ENCODE results near the gene POLR3B. TPM values are rescaled to one million over a fixed set of nuclear protein-coding genes. Genes with fewer than 3 reads are reported as not detected.
A peak's percentile ranks its signal among the peaks of the same experiment; 100 is the strongest.

Gene POLR3B
- total and polyA plus RNA-seq, 3 experiments from 2014 or later, result 5.3 to 14.6 (median 13.4) TPM

GRCh38 chr12:106425061-106425702, 67.6 kb downstream of the POLR3B start:
- Histone ChIP-seq H3K4me1 (ENCODE audit: insufficient read depth, low read length) (no peaks in the 10 kb centered on the region), H3K4me3 (ENCODE audit: low read length) (no peak overlapping the region), H3K36me3 (ENCODE audit: insufficient read depth, low read length) (no peaks in the 10 kb centered on the region), H3K27me3 (ENCODE audit: insufficient read depth, low read length, poor library complexity, severe bottlenecking) (no peaks in the 10 kb centered on the region), H3K27ac (ENCODE audit: low read depth, low read length) (no peak overlapping the region), H3K9me3 (ENCODE audit: low read length) (no peaks in the 10 kb centered on the region)
- Mint-ChIP-seq H3K4me1 (no peaks in the 10 kb centered on the region), H3K9me3 (no peaks in the 10 kb centered on the region), H3K36me3 (peaks cover 17 to 45% (median 21%) of the 10 kb centered on the region in 3 donors), H3K27me3 (no peaks in the 10 kb centered on the region), H3K4me3 (no peak overlapping the region), H3K27ac (peak overlapping the region in 2 of 8 donors; percentile 18 to 43)
- no peak for DNase-seq
- CTCF ChIA-PET, result no interaction called here
- POLR2A ChIA-PET, result no interaction called here

- no peaks in the 10 kb centered on the region for H3K4me1 Mint-ChIP-seq
- no peak overlapping the region for H3K4me3 ChIP-seq (ENCODE audit: low read length)
- H3K9me3 Mint-ChIP-seq, result no peaks in the 10 kb centered on the region
- no peaks in the 10 kb centered on the region for H3K36me3 ChIP-seq (ENCODE audit: insufficient read depth, low read length)
- POLR2A ChIA-PET, result no interaction called here
- H3K27me3 ChIP-seq (ENCODE audit: insufficient read depth, low read length, poor library complexity, severe bottlenecking), result no peaks in the 10 kb centered on the region
- DNase-seq, result no peak
- no peaks in the 10 kb centered on the region for H3K27me3 Mint-ChIP-seq
- H3K9me3 ChIP-seq (ENCODE audit: low read length), result no peaks in the 10 kb centered on the region
- H3K4me3 Mint-ChIP-seq, result no peak overlapping the region
- H3K36me3 Mint-ChIP-seq, result peaks cover 8 to 46% (median 16%) of the 10 kb centered on the region in 3 donors
- no peaks in the 10 kb centered on the region for H3K4me1 ChIP-seq (ENCODE audit: insufficient read depth, low read length)
- H3K27ac Mint-ChIP-seq, result no peak overlapping the region
- CTCF ChIA-PET, result interaction anchor here (0.6 kb wide), 1 partner anchor 18 kb away, joined by 3 read pairs; no protein-coding TSS in a partner anchor
- H3K27ac ChIP-seq (ENCODE audit: low read depth, low read length), result no peak overlapping the region
These were observed 70.4 kb downstream of the POLR3B start for GRCh38 chr12:106427917-106428316.

GRCh38 chr12:106428384-106428783, 70.8 kb downstream of the POLR3B start:
- Mint-ChIP-seq H3K27ac (peak overlapping the region in 1 of 8 donors; percentile 85), H3K27me3 (no peaks in the 10 kb centered on the region), H3K4me3 (no peak overlapping the region), H3K4me1 (no peaks in the 10 kb centered on the region), H3K9me3 (no peaks in the 10 kb centered on the region), H3K36me3 (peaks cover 4 to 45% (median 18%) of the 10 kb centered on the region in 3 donors)
- Histone ChIP-seq H3K27ac (ENCODE audit: low read depth, low read length) (no peak overlapping the region), H3K27me3 (ENCODE audit: insufficient read depth, low read length, poor library complexity, severe bottlenecking) (no peaks in the 10 kb centered on the region), H3K4me3 (ENCODE audit: low read length) (no peak overlapping the region), H3K9me3 (ENCODE audit: low read length) (no peaks in the 10 kb centered on the region), H3K4me1 (ENCODE audit: insufficient read depth, low read length) (no peaks in the 10 kb centered on the region), H3K36me3 (ENCODE audit: insufficient read depth, low read length) (peaks cover 3% of the 10 kb centered on the region)
- ChIA-PET POLR2A (no interaction called here), CTCF (no interaction called here)
- DNase-seq, result no peak

- Histone ChIP-seq H3K4me3 (ENCODE audit: low read length) (no peak overlapping the region), H3K27ac (ENCODE audit: low read depth, low read length) (no peak overlapping the region), H3K4me1 (ENCODE audit: insufficient read depth, low read length) (no peaks in the 10 kb centered on the region), H3K36me3 (ENCODE audit: insufficient read depth, low read length) (peaks cover 6% of the 10 kb centered on the region), H3K9me3 (ENCODE audit: low read length) (no peaks in the 10 kb centered on the region), H3K27me3 (ENCODE audit: insufficient read depth, low read length, poor library complexity, severe bottlenecking) (no peaks in the 10 kb centered on the region)
- no peaks in the 10 kb centered on the region for H3K4me1 Mint-ChIP-seq
- no peaks in the 10 kb centered on the region for H3K27me3 Mint-ChIP-seq
- H3K27ac Mint-ChIP-seq, result no peak overlapping the region
- CTCF ChIA-PET, result no interaction called here
- no peak for DNase-seq
- peaks cover 4 to 50% (median 20%) of the 10 kb centered on the region in 3 donors for H3K36me3 Mint-ChIP-seq
- H3K9me3 Mint-ChIP-seq, result no peaks in the 10 kb centered on the region
- POLR2A ChIA-PET, result no interaction called here
- no peak overlapping the region for H3K4me3 Mint-ChIP-seq
These were observed 71.5 kb downstream of the POLR3B start for GRCh38 chr12:106429043-106429552.

GRCh38 chr12:106429636-106430035, 72.1 kb downstream of the POLR3B start:
- ChIA-PET CTCF (interaction anchor here (1.2 kb wide), 1 partner anchor 10 kb away, joined by 3 read pairs; no protein-coding TSS in a partner anchor), POLR2A (no interaction called here)
- Histone ChIP-seq H3K4me1 (ENCODE audit: insufficient read depth, low read length) (no peaks in the 10 kb centered on the region), H3K27ac (ENCODE audit: low read depth, low read length) (no peak overlapping the region), H3K9me3 (ENCODE audit: low read length) (no peaks in the 10 kb centered on the region), H3K4me3 (ENCODE audit: low read length) (no peak overlapping the region), H3K27me3 (ENCODE audit: insufficient read depth, low read length, poor library complexity, severe bottlenecking) (no peaks in the 10 kb centered on the region), H3K36me3 (ENCODE audit: insufficient read depth, low read length) (peaks cover 6% of the 10 kb centered on the region)
- Mint-ChIP-seq H3K9me3 (no peaks in the 10 kb centered on the region), H3K27me3 (no peaks in the 10 kb centered on the region), H3K36me3 (peaks cover 4 to 54% (median 21%) of the 10 kb centered on the region in 3 donors), H3K4me3 (no peak overlapping the region), H3K4me1 (no peaks in the 10 kb centered on the region), H3K27ac (no peak overlapping the region)
- no peak for DNase-seq

GRCh38 chr12:106431839-106432411, 74.4 kb downstream of the POLR3B start:
- H3K36me3 ChIP-seq (ENCODE audit: insufficient read depth, low read length), result peaks cover 6% of the 10 kb centered on the region

GRCh38 chr12:106433055-106433454, 75.5 kb downstream of the POLR3B start:
- H3K27me3 ChIP-seq (ENCODE audit: insufficient read depth, low read length, poor library complexity, severe bottlenecking), result no peaks in the 10 kb centered on the region
- no peaks in the 10 kb centered on the region for H3K9me3 ChIP-seq (ENCODE audit: low read length)
- no peak overlapping the region for H3K27ac Mint-ChIP-seq
- ChIA-PET CTCF (no interaction called here), POLR2A (no interaction called here)
- no peak for DNase-seq
- no peak overlapping the region for H3K4me3 ChIP-seq (ENCODE audit: low read length)
- H3K9me3 Mint-ChIP-seq, result no peaks in the 10 kb centered on the region
- no peak overlapping the region for H3K27ac ChIP-seq (ENCODE audit: low read depth, low read length)
- peaks cover 7 to 76% (median 32%) of the 10 kb centered on the region in 3 donors for H3K36me3 Mint-ChIP-seq
- no peak overlapping the region for H3K4me3 Mint-ChIP-seq
- H3K36me3 ChIP-seq (ENCODE audit: insufficient read depth, low read length), result peaks cover 6% of the 10 kb centered on the region
- H3K4me1 ChIP-seq (ENCODE audit: insufficient read depth, low read length), result no peaks in the 10 kb centered on the region
- H3K27me3 Mint-ChIP-seq, result no peaks in the 10 kb centered on the region
- H3K4me1 Mint-ChIP-seq, result no peaks in the 10 kb centered on the region

More at GRCh38 chr12:106431839-106432411, 74.4 kb downstream of the POLR3B start:
- Mint-ChIP-seq H3K4me1 (no peaks in the 10 kb centered on the region), H3K27ac (no peak overlapping the region), H3K27me3 (no peaks in the 10 kb centered on the region), H3K4me3 (no peak overlapping the region), H3K36me3 (peaks cover 4 to 74% (median 28%) of the 10 kb centered on the region in 3 donors), H3K9me3 (no peaks in the 10 kb centered on the region)
- Histone ChIP-seq H3K27me3 (ENCODE audit: insufficient read depth, low read length, poor library complexity, severe bottlenecking) (no peaks in the 10 kb centered on the region), H3K9me3 (ENCODE audit: low read length) (no peaks in the 10 kb centered on the region), H3K27ac (ENCODE audit: low read depth, low read length) (no peak overlapping the region), H3K4me1 (ENCODE audit: insufficient read depth, low read length) (no peaks in the 10 kb centered on the region), H3K4me3 (ENCODE audit: low read length) (no peak overlapping the region)
- ChIA-PET POLR2A (no interaction called here), CTCF (no interaction called here)
- no peak for DNase-seq

- Histone ChIP-seq H3K4me1 (ENCODE audit: insufficient read depth, low read length) (no peaks in the 10 kb centered on the region), H3K9me3 (ENCODE audit: low read length) (no peaks in the 10 kb centered on the region), H3K27ac (ENCODE audit: low read depth, low read length) (no peak overlapping the region), H3K36me3 (ENCODE audit: insufficient read depth, low read length) (peaks cover 6% of the 10 kb centered on the region), H3K4me3 (ENCODE audit: low read length) (no peak overlapping the region), H3K27me3 (ENCODE audit: insufficient read depth, low read length, poor library complexity, severe bottlenecking) (no peaks in the 10 kb centered on the region)
- CTCF ChIA-PET, result no interaction called here
- H3K36me3 Mint-ChIP-seq, result peaks cover 3 to 74% (median 33%) of the 10 kb centered on the region in 3 donors
- no peak for DNase-seq
- H3K9me3 Mint-ChIP-seq, result no peaks in the 10 kb centered on the region
- POLR2A ChIA-PET, result no interaction called here
- H3K4me3 Mint-ChIP-seq, result no peak overlapping the region
- H3K27ac Mint-ChIP-seq, result no peak overlapping the region
- no peaks in the 10 kb centered on the region for H3K27me3 Mint-ChIP-seq
- H3K4me1 Mint-ChIP-seq, result no peaks in the 10 kb centered on the region
These were observed 77.0 kb downstream of the POLR3B start for GRCh38 chr12:106434526-106434925.
